Smooth muscle cell (in vitro differentiated cells): Measurements from ENCODE around the gene SNRPE. TPM values are rescaled to one million over a fixed set of nuclear protein-coding genes. Genes with fewer than 3 reads are reported as not detected.
"Not testable (repeated sequence)": the region's sequence is repeated elsewhere in the genome, so short reads cannot be mapped to it uniquely, and the experiment has no call there.

Experiments used
- DNase-seq: peaks from one replicate; lab custom pipeline; 2025; ENCODE audit not compliant: unreplicated experiment; lab: John Stamatoyannopoulos, UW
- H2AFZ ChIP-seq: fragments of 200-600 bp; sonication (generic); 2 replicates; pipeline ENCODE4 v1.6.0; 2016; ENCODE audit warnings: antibody characterized with exemption, low read depth, mild to moderate bottlenecking
- H3F3A ChIP-seq: fragments of 200-600 bp; sonication (generic); 2 replicates; pipeline ENCODE4 v1.6.0; 2017; ENCODE audit warnings: antibody characterized with exemption, low read depth
- H3K27ac ChIP-seq: fragments of 200-600 bp; sonication (generic); 2 replicates; pipeline ENCODE4 v1.5.1; 2016; ENCODE audit warnings: low read depth, mild to moderate bottlenecking
- H3K27me3 ChIP-seq: fragments of 200-600 bp; sonication (generic); 2 replicates; pipeline ENCODE4 v1.6.1; 2016; ENCODE audit warnings: low read depth, mild to moderate bottlenecking
- H3K36me3 ChIP-seq: fragments of 200-600 bp; sonication (generic); 2 replicates; pipeline ENCODE4 v1.5.1; 2016; ENCODE audit warnings: low read depth
- H3K4me1 ChIP-seq: fragments of 200-600 bp; sonication (generic); 2 replicates; pipeline ENCODE4 v1.5.1; 2016; ENCODE audit warnings: low read depth
- H3K4me2 ChIP-seq: fragments of 200-600 bp; sonication (generic); 2 replicates; pipeline ENCODE4 v1.6.0; 2016; ENCODE audit warnings: mild to moderate bottlenecking
- H3K4me3 ChIP-seq: fragments of 200-600 bp; sonication (generic); 2 replicates; pipeline ENCODE4 v1.5.1; 2016; ENCODE audit warnings: mild to moderate bottlenecking
- H3K79me2 ChIP-seq: fragments of 200-600 bp; sonication (generic); 2 replicates; pipeline ENCODE4 v1.6.0; 2016; ENCODE audit warnings: low read depth, mild to moderate bottlenecking
- H3K9ac ChIP-seq: fragments of 200-600 bp; sonication (generic); 2 replicates; pipeline ENCODE4 v1.6.0; 2016; ENCODE audit warnings: low read depth
- H3K9me3 ChIP-seq: fragments of 200-600 bp; sonication (generic); replicated peaks from 2 replicates; pipeline ENCODE4 v1.5.1; 2016; ENCODE audit warnings: low read depth
- H4K20me1 ChIP-seq: fragments of 200-600 bp; sonication (generic); 2 replicates; pipeline ENCODE4 v1.6.0; 2016; ENCODE audit warnings: low read depth
- WGBS: methylation state at CpG from one replicate; pipeline ENCODE4 v1.1.7; 2016; ENCODE audit warnings: low lambda C conversion rate; 5-methylcytosine and 5-hydroxymethylcytosine counted together
- polyA plus RNA-seq: library from polyadenylated mRNA; unstranded; fragments of >200 nt; fragmentation: Nextera tagmentation; extraction: Ambion mirVana; gene quantifications from 2 replicates; pipeline ENCODE4 v1.2.1, GENCODE V29; 2016
- total RNA-seq: library from RNA; depleted of rRNA; stranded (reverse); fragments of >200 nt; gene quantifications from 2 replicates; pipeline ENCODE4 v1.2.3, GENCODE V29; 2014
- TF ChIP-seq, protein P1 (sequence below): fragments of 200-600 bp; sonication (generic); IDR thresholded peaks from 2 replicates; pipeline ENCODE4 v1.5.1; 2017; ENCODE audit warnings: borderline replicate concordance, mild to moderate bottlenecking, antibody characterized with exemption; ENCODE audit not compliant: insufficient read depth, poor library complexity, severe bottlenecking

SNRPE gene
- total and polyA plus RNA-seq, 2 experiments from 2014 or later: 96.5 to 293 TPM

DNA sequence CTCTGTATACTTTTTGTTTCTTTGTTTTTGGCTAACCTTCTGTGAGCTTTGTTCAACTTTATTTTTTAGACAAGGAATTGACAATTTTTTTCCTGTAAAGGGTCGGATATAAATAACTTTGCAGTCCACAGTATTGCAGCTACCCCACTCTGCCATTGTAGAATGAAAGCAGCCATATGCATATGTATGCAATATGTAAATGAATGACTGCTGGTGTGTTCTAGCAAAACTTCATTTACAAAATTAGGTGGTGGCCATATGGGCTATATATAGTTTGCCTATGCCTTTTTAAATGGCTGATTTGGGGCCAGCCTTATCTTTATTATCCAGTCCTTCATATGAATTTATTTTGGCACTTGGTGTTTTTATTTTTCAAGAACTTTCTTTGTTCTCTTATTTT is 18.0 kb upstream of the SNRPE start:
- WGBS: 97% methylated on average over 1 of the region's 1 CpG
- Histone ChIP-seq H2AFZ (no peak overlapping the region), H3K9me3 (no peaks in the 10 kb centered on the region), H3K9ac (no peak overlapping the region), H4K20me1 (peaks cover 73% of the 10 kb centered on the region), H3K27me3 (no peaks in the 10 kb centered on the region), H3K27ac (no peak overlapping the region), H3K36me3 (peaks cover 54% of the 10 kb centered on the region), H3K79me2 (peaks cover 43% of the 10 kb centered on the region), H3K4me2 (no peak overlapping the region), H3K4me1 (no peaks in the 10 kb centered on the region), H3F3A (peaks cover 10% of the 10 kb centered on the region), H3K4me3 (no peak overlapping the region)
- DNase-seq: no peak
- TF ChIP-seq, protein P1, sequence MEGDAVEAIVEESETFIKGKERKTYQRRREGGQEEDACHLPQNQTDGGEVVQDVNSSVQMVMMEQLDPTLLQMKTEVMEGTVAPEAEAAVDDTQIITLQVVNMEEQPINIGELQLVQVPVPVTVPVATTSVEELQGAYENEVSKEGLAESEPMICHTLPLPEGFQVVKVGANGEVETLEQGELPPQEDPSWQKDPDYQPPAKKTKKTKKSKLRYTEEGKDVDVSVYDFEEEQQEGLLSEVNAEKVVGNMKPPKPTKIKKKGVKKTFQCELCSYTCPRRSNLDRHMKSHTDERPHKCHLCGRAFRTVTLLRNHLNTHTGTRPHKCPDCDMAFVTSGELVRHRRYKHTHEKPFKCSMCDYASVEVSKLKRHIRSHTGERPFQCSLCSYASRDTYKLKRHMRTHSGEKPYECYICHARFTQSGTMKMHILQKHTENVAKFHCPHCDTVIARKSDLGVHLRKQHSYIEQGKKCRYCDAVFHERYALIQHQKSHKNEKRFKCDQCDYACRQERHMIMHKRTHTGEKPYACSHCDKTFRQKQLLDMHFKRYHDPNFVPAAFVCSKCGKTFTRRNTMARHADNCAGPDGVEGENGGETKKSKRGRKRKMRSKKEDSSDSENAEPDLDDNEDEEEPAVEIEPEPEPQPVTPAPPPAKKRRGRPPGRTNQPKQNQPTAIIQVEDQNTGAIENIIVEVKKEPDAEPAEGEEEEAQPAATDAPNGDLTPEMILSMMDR: no peak

DNA sequence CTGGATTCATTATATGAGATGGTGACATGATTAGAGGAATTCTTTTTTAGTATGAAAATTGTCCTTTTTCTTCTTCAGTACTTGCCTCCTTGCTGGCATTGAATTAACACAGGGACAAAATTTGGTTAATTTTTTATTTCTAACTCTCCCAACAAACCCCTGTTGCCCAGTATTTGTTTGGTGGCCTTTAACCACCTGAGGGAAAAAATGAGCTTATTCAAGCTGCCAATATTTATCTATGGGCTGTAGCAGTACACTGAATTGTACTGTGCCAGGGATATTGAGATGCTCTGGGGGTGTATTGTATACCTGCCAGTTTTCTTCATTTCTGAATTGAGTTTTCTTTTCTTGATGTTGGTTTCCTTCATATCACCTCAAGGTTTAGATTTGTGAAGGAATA is 8.3 kb upstream of the SNRPE start:
- not testable (repeated sequence) for H3K27me3 ChIP-seq, DNase-seq, H3K4me1 ChIP-seq, H3K27ac ChIP-seq, H3K79me2 ChIP-seq, H3K4me2 ChIP-seq, H2AFZ ChIP-seq, H3K9me3 ChIP-seq, H3K4me3 ChIP-seq, H3K9ac ChIP-seq
- peaks cover 34% of the 10 kb centered on the region for H3F3A ChIP-seq
- peaks cover 27% of the 10 kb centered on the region for H4K20me1 ChIP-seq
- peaks cover 43% of the 10 kb centered on the region for H3K36me3 ChIP-seq

DNA sequence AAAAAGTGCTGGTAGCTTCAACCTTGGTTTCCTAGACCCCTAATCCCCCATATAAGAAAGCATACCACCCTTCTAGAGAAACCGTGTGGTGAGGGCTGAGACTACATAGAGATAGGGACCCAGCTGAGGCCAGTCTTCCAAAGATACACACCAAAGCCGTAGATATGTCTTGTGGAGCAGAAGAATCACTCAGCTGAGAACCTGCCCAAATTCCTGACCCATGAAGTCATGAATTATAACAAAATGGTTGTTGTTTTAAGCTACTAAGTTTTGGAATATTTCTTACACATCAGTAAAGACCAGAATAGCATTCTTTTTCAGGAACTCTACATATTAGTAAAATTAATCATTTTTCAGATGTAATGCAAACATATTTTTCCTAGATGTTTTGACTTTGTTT is 3.3 kb upstream of the SNRPE start:
- no peak overlapping the region for H2AFZ ChIP-seq
- no peaks in the 10 kb centered on the region for H4K20me1 ChIP-seq
- no peak overlapping the region for H3K9ac ChIP-seq
- no peak overlapping the region for H3K4me2 ChIP-seq
- 59% methylated on average over 2 of the region's 2 CpGs for WGBS
- no peaks in the 10 kb centered on the region for H3K9me3 ChIP-seq
- peaks cover 31% of the 10 kb centered on the region for H3F3A ChIP-seq
- H3K4me1 ChIP-seq: peaks cover 9% of the 10 kb centered on the region
- peaks cover 8% of the 10 kb centered on the region for H3K36me3 ChIP-seq
- TF ChIP-seq, protein P1: no peak
- H3K4me3 ChIP-seq: no peak overlapping the region
- H3K27ac ChIP-seq: peak overlapping the region; percentile 46
- peaks cover 16% of the 10 kb centered on the region for H3K79me2 ChIP-seq
- DNase-seq: no peak
- no peaks in the 10 kb centered on the region for H3K27me3 ChIP-seq

DNA sequence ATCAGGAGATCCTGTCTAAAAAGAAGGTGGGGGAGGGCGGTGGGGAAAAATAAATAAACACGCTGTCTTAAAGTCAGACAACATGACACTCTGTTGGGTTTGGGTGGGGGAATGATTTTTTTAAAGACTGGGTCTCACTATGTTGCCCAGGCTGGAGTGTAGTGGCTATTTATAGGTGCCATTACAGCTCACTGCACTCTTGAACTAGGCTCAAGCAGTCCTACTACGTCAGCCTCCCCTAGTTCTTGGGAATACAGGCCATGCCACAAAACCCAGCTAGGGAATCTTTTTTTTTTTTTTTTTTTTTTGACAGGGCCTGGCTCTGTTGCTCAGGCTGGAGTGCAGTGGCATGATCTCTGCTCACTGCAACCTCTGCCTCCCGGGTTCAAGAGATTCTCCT is 2.4 kb upstream of the SNRPE start:
- no peak for DNase-seq
- Histone ChIP-seq H3K4me3 (no peak overlapping the region), H3K27ac (peak overlapping the region; percentile 46), H2AFZ (no peak overlapping the region), H3K36me3 (peaks cover 6% of the 10 kb centered on the region), H3K27me3 (no peaks in the 10 kb centered on the region), H3K4me1 (peaks cover 11% of the 10 kb centered on the region), H3K9ac (no peak overlapping the region), H3K4me2 (no peak overlapping the region), H3K9me3 (no peaks in the 10 kb centered on the region), H4K20me1 (no peaks in the 10 kb centered on the region), H3F3A (peaks cover 29% of the 10 kb centered on the region), H3K79me2 (peaks cover 20% of the 10 kb centered on the region)
- 82% methylated on average over 4 of the region's 4 CpGs for WGBS
- TF ChIP-seq, protein P1: no peak
